Measurements from ENCODE around the gene XYLT2. TPM values are rescaled to one million over a fixed set of nuclear protein-coding genes. Genes with fewer than 3 reads are reported as not detected.
"Not testable (repeated sequence)": the region's sequence is repeated elsewhere in the genome, so short reads cannot be mapped to it uniquely, and the experiment has no call there.

The XYLT2 gene
- total RNA-seq, 2 experiments from 2014 or later = 24.4 to 25.3 TPM

DNA sequence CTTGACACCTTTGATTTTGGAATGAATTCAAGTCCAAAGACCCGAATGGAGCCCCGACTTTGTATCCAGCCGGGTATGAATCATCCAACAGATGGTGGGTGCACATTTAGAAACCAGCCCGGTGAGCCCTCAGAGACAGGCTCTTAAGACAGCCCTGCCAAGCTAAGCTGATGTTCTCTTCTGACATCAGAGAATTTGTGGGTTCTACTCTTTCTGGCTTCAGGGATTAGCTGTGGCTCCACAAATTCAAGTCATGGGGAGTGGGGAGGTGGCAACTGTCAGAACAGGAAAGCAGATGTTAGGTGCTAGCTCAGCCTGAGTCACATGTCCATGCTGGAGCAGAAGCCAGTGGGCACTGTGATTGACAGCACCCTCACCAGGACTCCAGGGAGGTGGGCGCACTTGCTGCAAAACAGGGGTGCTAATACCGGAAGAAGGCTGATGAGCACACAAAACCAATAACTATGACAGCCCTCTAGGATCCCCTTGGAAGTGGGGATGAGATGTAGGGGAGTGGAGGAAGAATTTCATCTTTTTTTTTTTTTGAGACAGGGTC lies 31.4 kb upstream of the XYLT2 start:
- no peak overlapping the region for H3K27ac Mint-ChIP-seq
- CTCF ChIA-PET = interaction anchor here (0.9 kb wide), 1 partner anchor 41 kb away, joined by 3 read pairs; no protein-coding TSS in a partner anchor
- DNase-seq (no peak), ATAC-seq (no peak)
- H3K4me3 Mint-ChIP-seq = no peak overlapping the region
- H3K9me3 Mint-ChIP-seq = no peaks in the 10 kb centered on the region
- peaks cover 15% of the 10 kb centered on the region for H3K27me3 Mint-ChIP-seq
- TF ChIP-seq, protein P1, sequence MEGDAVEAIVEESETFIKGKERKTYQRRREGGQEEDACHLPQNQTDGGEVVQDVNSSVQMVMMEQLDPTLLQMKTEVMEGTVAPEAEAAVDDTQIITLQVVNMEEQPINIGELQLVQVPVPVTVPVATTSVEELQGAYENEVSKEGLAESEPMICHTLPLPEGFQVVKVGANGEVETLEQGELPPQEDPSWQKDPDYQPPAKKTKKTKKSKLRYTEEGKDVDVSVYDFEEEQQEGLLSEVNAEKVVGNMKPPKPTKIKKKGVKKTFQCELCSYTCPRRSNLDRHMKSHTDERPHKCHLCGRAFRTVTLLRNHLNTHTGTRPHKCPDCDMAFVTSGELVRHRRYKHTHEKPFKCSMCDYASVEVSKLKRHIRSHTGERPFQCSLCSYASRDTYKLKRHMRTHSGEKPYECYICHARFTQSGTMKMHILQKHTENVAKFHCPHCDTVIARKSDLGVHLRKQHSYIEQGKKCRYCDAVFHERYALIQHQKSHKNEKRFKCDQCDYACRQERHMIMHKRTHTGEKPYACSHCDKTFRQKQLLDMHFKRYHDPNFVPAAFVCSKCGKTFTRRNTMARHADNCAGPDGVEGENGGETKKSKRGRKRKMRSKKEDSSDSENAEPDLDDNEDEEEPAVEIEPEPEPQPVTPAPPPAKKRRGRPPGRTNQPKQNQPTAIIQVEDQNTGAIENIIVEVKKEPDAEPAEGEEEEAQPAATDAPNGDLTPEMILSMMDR (IDR thresholded peaks at IDR 0.05) = no peak
- POLR2A ChIA-PET = no interaction called here
- H3K4me1 Mint-ChIP-seq (ENCODE audit: low read depth) = peaks cover 17% of the 10 kb centered on the region
- H3K36me3 Mint-ChIP-seq (ENCODE audit: low read depth) = no peaks in the 10 kb centered on the region
- intact Hi-C loops (cut with micrococcal nuclease) = no loop called here

DNA sequence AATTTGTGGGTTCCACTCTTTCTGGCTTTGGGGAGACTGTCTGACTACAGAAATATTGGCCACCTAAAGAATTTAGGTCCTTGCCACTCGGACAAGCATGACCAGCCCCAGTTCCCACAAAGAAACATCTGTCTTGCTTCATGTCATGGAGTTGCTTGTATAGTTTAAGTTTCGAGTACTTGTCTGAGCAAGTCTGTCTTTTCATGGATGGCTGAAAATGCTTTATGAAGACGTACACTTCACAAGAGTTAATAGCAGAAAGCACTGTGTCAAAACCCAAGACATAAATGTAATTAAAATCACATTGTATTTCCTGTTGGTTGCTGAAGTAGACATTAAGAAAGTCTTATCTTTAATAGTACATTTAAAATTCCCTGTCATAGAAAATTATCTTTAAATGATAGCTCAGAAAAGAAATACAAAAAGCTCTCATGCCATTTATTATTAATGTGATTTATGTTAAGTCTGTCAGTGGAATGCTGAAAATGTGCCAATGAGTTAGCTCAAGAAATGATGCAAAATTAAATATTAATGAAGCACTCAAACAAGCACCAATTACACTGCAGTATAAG lies 29.8 kb upstream of the XYLT2 start:
- no peak for DNase-seq
- no peak overlapping the region for H3K4me3 Mint-ChIP-seq
- ChIA-PET POLR2A (no interaction called here), CTCF (interaction anchor here (1.5 to 1.7 kb wide), 2 partner anchors 19 to 116 kb away, joined by 7 to 9 read pairs; partner anchors contain the start of gene COL1A1)
- no peaks in the 10 kb centered on the region for H3K9me3 Mint-ChIP-seq
- H3K27me3 Mint-ChIP-seq = peaks cover 15% of the 10 kb centered on the region
- ATAC-seq = no peak
- H3K4me1 Mint-ChIP-seq (ENCODE audit: low read depth) = peaks cover 7% of the 10 kb centered on the region
- H3K36me3 Mint-ChIP-seq (ENCODE audit: low read depth) = no peaks in the 10 kb centered on the region
- intact Hi-C loops (cut with micrococcal nuclease) = no loop called here
- no peak overlapping the region for H3K27ac Mint-ChIP-seq
- TF ChIP-seq, protein P1 (IDR thresholded peaks at IDR 0.05) = no peak

DNA sequence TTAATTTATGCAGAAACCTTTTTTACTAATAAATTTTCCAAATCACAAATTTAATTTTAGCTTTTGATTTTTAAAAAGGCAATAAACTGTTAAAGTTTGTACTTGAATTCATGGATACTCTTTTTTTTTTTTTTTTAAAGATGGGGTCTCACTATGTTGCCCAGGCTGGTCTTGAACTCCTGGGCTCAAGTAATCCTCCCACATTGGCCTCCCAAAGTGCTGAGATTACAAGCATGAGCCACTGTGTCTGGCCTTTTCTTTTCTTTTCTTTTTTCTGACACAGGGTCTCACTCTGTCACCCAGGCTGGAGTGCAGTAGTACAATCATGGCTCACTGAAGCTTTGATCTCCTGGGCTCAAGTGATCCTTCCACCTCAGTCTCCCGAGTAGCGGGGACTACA lies 29.3 kb upstream of the XYLT2 start:
- H3K36me3 Mint-ChIP-seq (ENCODE audit: low read depth); POLR2A ChIA-PET; H3K27ac Mint-ChIP-seq; DNase-seq; H3K9me3 Mint-ChIP-seq; ATAC-seq; H3K4me3 Mint-ChIP-seq; intact Hi-C loops (cut with micrococcal nuclease); H3K4me1 Mint-ChIP-seq (ENCODE audit: low read depth): not testable (repeated sequence)
- CTCF ChIA-PET = interaction anchor here (0.9 to 1.7 kb wide), 3 partner anchors 19 to 116 kb away, joined by 3 to 9 read pairs (median 7); partner anchors contain the start of gene COL1A1
- H3K27me3 Mint-ChIP-seq = peaks cover 13% of the 10 kb centered on the region

DNA sequence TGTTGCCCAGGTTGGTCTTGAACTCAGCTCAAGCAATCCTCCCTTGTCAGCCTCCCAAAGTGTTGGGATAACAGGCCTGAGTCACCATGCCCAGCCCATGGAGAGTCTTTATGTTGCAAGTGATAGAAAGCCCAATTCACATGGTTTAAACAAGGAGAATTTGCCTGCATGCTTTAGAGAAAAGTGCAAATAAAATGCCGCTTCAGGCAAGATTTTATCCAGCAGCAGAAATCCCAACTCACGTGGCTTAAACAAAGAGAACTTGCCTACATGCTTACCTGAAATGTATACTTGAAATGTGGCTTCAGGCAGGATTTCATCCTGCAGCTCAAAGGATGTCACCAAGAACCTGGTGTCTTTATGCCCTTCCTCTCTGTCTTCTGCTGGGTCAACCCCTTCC lies 28.8 kb upstream of the XYLT2 start:
- ChIA-PET CTCF (interaction anchor here (0.9 to 1.7 kb wide), 3 partner anchors 20 to 117 kb away, joined by 3 to 9 read pairs (median 7); partner anchors contain the start of gene COL1A1), POLR2A (no interaction called here)
- Mint-ChIP-seq H3K27ac (no peak overlapping the region), H3K9me3 (no peaks in the 10 kb centered on the region), H3K27me3 (peaks cover 12% of the 10 kb centered on the region), H3K4me3 (no peak overlapping the region), H3K4me1 (ENCODE audit: low read depth) (no peaks in the 10 kb centered on the region), H3K36me3 (ENCODE audit: low read depth) (no peaks in the 10 kb centered on the region)
- ATAC-seq = no peak
- TF ChIP-seq, protein P1 (IDR thresholded peaks at IDR 0.05) = no peak
- intact Hi-C loops (cut with micrococcal nuclease) = no loop called here
- DNase-seq = no peak

DNA sequence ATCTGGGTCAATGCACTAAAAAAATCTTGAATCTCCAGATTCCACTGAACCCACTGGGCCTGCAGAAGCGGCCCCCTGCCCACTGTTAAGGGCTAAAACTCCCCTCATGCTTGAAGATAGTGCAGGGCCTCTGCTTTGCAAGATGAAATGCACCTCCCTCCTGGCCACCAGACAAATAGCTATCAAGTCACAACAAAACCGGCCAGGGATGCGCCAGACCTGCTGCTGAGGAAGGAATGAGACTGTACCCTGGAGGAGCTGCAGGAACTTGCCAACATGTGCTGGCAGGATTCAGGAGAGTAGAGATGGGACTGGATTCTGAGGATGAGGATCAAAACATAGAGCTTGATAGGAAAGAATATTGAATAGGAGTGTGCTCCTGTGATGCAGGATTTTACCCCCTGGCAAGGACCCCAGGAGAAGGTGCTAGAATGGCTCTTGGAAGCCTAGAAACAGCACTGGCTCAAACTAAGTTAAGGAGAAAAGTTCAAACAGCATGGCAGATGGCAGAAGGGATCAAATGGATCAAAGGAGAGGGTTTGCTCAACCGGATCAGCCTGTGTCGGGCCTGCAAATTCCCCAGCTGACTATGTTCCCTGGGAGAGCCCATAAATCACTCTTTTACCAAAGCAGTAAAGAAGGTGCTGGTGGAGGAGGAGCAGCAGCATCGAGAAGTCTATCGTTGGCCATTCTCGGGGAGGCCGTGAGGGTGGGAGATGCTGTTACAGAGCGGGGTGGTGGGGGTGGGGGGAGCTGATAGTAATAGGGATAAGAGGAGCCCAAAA lies 27.2 kb upstream of the XYLT2 start:
- intact Hi-C loops (cut with micrococcal nuclease) = no loop called here
- no peak overlapping the region for H3K27ac Mint-ChIP-seq
- H3K27me3 Mint-ChIP-seq = peaks cover 4% of the 10 kb centered on the region
- no peak overlapping the region for H3K4me3 Mint-ChIP-seq
- no peaks in the 10 kb centered on the region for H3K36me3 Mint-ChIP-seq (ENCODE audit: low read depth)
- TF ChIP-seq, protein P1 (IDR thresholded peaks at IDR 0.05) = no peak
- CTCF ChIA-PET = interaction anchor here (0.7 to 2.6 kb wide), 3 partner anchors 21 to 118 kb away, joined by 3 to 9 read pairs (median 7); no protein-coding TSS in a partner anchor
- DNase-seq = no peak
- ATAC-seq = no peak
- H3K9me3 Mint-ChIP-seq = no peaks in the 10 kb centered on the region
- no peaks in the 10 kb centered on the region for H3K4me1 Mint-ChIP-seq (ENCODE audit: low read depth)
- POLR2A ChIA-PET = no interaction called here

Data from activated CD8-positive, alpha-beta T cell treated with anti-CD3 and anti-CD28 coated beads for 36 hours (primary cell).